OCI-LY7 (cell line): ENCODE results near the gene KYNU.

Experiments
- CTCF ChIP-seq: fragments of 200-600 bp; sonication (generic); conservative IDR thresholded peaks from 2 replicates; pipeline ENCODE4 v1.5.1; 2014; ENCODE audit warnings: mild to moderate bottlenecking, antibody characterized with exemption, low read length, moderate library complexity, mixed read lengths
- EZH2phosphoT487 ChIP-seq: fragments of 200-600 bp; sonication (generic); IDR thresholded peaks from 2 replicates; pipeline ENCODE4 v1.6.1; 2018; ENCODE audit warnings: low read depth, borderline replicate concordance, mild to moderate bottlenecking, mixed run types, antibody characterized with exemption, low read length, moderate library complexity, mixed read lengths

- TF ChIP-seq CTCF (no peak), EZH2phosphoT487 (no peak)
Measured at GRCh38 chr2:142867136-142867535, 10.3 kb upstream of the KYNU start.
